ENCODE data around the gene HGD. TPM values are rescaled to one million over a fixed set of nuclear protein-coding genes. Genes with fewer than 3 reads are reported as not detected.
A peak's percentile ranks its signal among the peaks of the same experiment; 100 is the strongest.

Gene HGD
- total and polyA plus RNA-seq, 2 of the 13 experiments (the other 11 are each of a cell fraction or from before 2014, with no cell fraction given), result 265 to 398 TPM

GRCh38 chr3:120596116-120596852, 85.8 kb downstream of the HGD start, which contains the start of gene NDUFB4:
Gene NDUFB4, plus strand, starts transcription at chr3:120596336. Its CDS starts 24 bp downstream, at chr3:120596360.
- Histone ChIP-seq H3K4me3 (replicated peaks in 1 of 3; ENCODE audit: insufficient read depth in 1 of 3, low read depth in 2 of 3, low read length in 3 of 3) (peak within 1 kb of the TSS; percentile 77 to 100 (median 97)), H4K20me1 (ENCODE audit: insufficient read depth, low read length) (no peaks in the 10 kb centered on the region), H3K27ac (ENCODE audit: extremely low read length, insufficient read depth, low read length) (peak within 1 kb of the TSS; percentile 83), H2AFZ (ENCODE audit: low read length) (peak within 1 kb of the TSS; percentile 94), H3K9me3 (ENCODE audit: low read length) (no peaks in the 10 kb centered on the region), H3K36me3 (replicated peaks in 1 of 2; ENCODE audit: control insufficient read depth in 1 of 2, insufficient read depth in 2 of 2, low read length in 2 of 2) (peaks cover 0 to 3% of the 10 kb centered on the region in 2 experiments; a peak in 1 of 5 replicates), H3K79me2 (ENCODE audit: insufficient read depth, low read length) (peaks cover 27% of the 10 kb centered on the region), H3K4me2 (ENCODE audit: low read depth, low read length) (peak within 1 kb of the TSS; percentile 94), H3K9ac (ENCODE audit: insufficient read depth, low read depth, low read length) (peak within 1 kb of the TSS; percentile 95), H3K4me1 (ENCODE audit: insufficient read depth, low read length) (peaks cover 37% of the 10 kb centered on the region), H3K27me3 (ENCODE audit: control insufficient read depth in 1 of 2, insufficient read depth in 2 of 2, low read length in 2 of 2) (peaks cover 0 to 3% of the 10 kb centered on the region in 2 experiments; a peak in 1 of 5 replicates)
- in situ Hi-C loops (cut with HindIII; ENCODE audit: extremely low pct_ligation_motif_present, low pct_unique_long_range_greater_than_20kb), result no loop called here
- POLR2A ChIA-PET, result interaction anchor here (0.7 to 2.3 kb wide), 15 partner anchors 9 to 1098 kb away, joined by 3 to 11 read pairs (median 4); partner anchors contain the start of genes GTF2E1, HGD, LRRC58 and RABL3
- intact Hi-C loops (cut with micrococcal nuclease; ENCODE audit: unreplicated experiment), result no loop called here
- ATAC-seq, result peak; percentile 97
- peak; percentile 98 for DNase-seq (ENCODE audit: low spot score)
- peak; percentile 99 for FAIRE-seq
- 2% methylated on average over 19 of the region's 53 CpGs for WGBS (ENCODE audit: low lambda C conversion rate)
- TSS peak; percentile 75 for BruUV-seq (replicated peaks)
- CTCF ChIA-PET (ENCODE audit: low intra/inter-chr PET ratio, low total read pairs), result no interaction called here
- TF ChIP-seq TARDBP (CRISPR knock-in tag; IDR thresholded peaks at IDR 0.05) (peak; percentile 40; the same call in 1 of the 2 replicates), ATF6 (CRISPR knock-in tag; conservative IDR thresholded peaks at IDR 0.05) (no peak; the same call in 1 of the 2 replicates), ZNF407 (CRISPR knock-in tag; IDR thresholded peaks at IDR 0.05; ENCODE audit: not compliant biosample characterization) (peak; percentile 66), ZBTB39 (CRISPR knock-in tag; IDR thresholded peaks at IDR 0.05) (no peak), GABPB1 (CRISPR knock-in tag; IDR thresholded peaks at IDR 0.05) (peak; percentile 67), CENPX (CRISPR knock-in tag; IDR thresholded peaks at IDR 0.05) (no peak), MAF1 (CRISPR knock-in tag; IDR thresholded peaks at IDR 0.05; ENCODE audit: borderline replicate concordance) (no peak)

All from HepG2 (cell line).